NT2/D1 (cell line): ENCODE data around the gene WASF2.

Experiments used
- DNase-seq: peaks from one replicate; pipeline ENCODE4 v3.0.0-alpha.2; 2011; ENCODE audit warnings: low read depth, low spot score
- H3K27me3 ChIP-seq: 2 replicates; pipeline ENCODE4 v1.6.0; 2011; ENCODE audit warnings: mild to moderate bottlenecking; ENCODE audit not compliant: insufficient read length, insufficient read depth
- H3K36me3 ChIP-seq: 2 replicates; pipeline ENCODE4 v1.6.1; 2011; ENCODE audit warnings: mild to moderate bottlenecking, low read length, mixed read lengths; ENCODE audit not compliant: insufficient read depth, insufficient read length
- H3K4me1 ChIP-seq: 2 replicates; pipeline ENCODE4 v1.5.1; 2011; ENCODE audit not compliant: insufficient read depth, insufficient read length
- H3K4me3 ChIP-seq: 2 replicates; pipeline ENCODE4 v1.5.1; 2011; ENCODE audit warnings: low read depth; ENCODE audit not compliant: insufficient read length
- H3K9ac ChIP-seq: 2 replicates; pipeline ENCODE4 v1.6.0; 2011; ENCODE audit warnings: low read depth; ENCODE audit not compliant: insufficient read length
- H3K9me3 ChIP-seq: 2 replicates; pipeline ENCODE4 v1.5.1; 2011; ENCODE audit warnings: mild to moderate bottlenecking, low read length; ENCODE audit not compliant: insufficient read depth
- SUZ12 ChIP-seq: IDR thresholded peaks from 2 replicates; pipeline ENCODE4 v1.6.1; 2011; ENCODE audit not compliant: insufficient read length, insufficient read depth; ENCODE audit errors: extremely low read depth
- YY1 ChIP-seq: IDR thresholded peaks from 2 replicates; pipeline ENCODE4 v1.6.1; 2011; ENCODE audit not compliant: insufficient read length, insufficient read depth
- ZNF274 ChIP-seq: IDR thresholded peaks from 2 replicates; pipeline ENCODE4 v1.6.1; 2011; ENCODE audit warnings: mild to moderate bottlenecking, low read depth, low read length

Gene WASF2

GRCh38 chr1:27361044-27361402 lies 128.9 kb downstream of the WASF2 start:
- H3K36me3 ChIP-seq: peaks cover 54% of the 10 kb centered on the region
- DNase-seq: no peak
- peaks cover 20% of the 10 kb centered on the region for H3K27me3 ChIP-seq
- no peak overlapping the region for H3K9ac ChIP-seq
- H3K4me3 ChIP-seq: no peak overlapping the region
- H3K4me1 ChIP-seq: peaks cover 34% of the 10 kb centered on the region
- TF ChIP-seq ZNF274 (no peak), YY1 (no peak), SUZ12 (no peak)
- no peaks in the 10 kb centered on the region for H3K9me3 ChIP-seq

- TF ChIP-seq ZNF274 (no peak), YY1 (no peak), SUZ12 (no peak)
- peaks cover 34% of the 10 kb centered on the region for H3K4me1 ChIP-seq
- DNase-seq: no peak
- H3K36me3 ChIP-seq: peaks cover 60% of the 10 kb centered on the region
- no peak overlapping the region for H3K9ac ChIP-seq
- H3K27me3 ChIP-seq: peaks cover 20% of the 10 kb centered on the region
- no peaks in the 10 kb centered on the region for H3K9me3 ChIP-seq
- H3K4me3 ChIP-seq: no peak overlapping the region
Measured at GRCh38 chr1:27360159-27361043, 129.6 kb downstream of the WASF2 start.

- Histone ChIP-seq H3K9me3 (no peaks in the 10 kb centered on the region), H3K4me3 (no peak overlapping the region), H3K4me1 (peaks cover 28% of the 10 kb centered on the region), H3K27me3 (peaks cover 20% of the 10 kb centered on the region), H3K36me3 (peaks cover 64% of the 10 kb centered on the region), H3K9ac (no peak overlapping the region)
- TF ChIP-seq ZNF274: no peak
- no peak for TF ChIP-seq SUZ12
- TF ChIP-seq YY1: no peak
- DNase-seq: no peak
Measured at GRCh38 chr1:27359822-27360158, 130.2 kb downstream of the WASF2 start.

GRCh38 chr1:27358928-27359313 lies 131.0 kb downstream of the WASF2 start:
- DNase-seq: no peak
- no peak overlapping the region for H3K9ac ChIP-seq
- peaks cover 22% of the 10 kb centered on the region for H3K4me1 ChIP-seq
- no peaks in the 10 kb centered on the region for H3K9me3 ChIP-seq
- TF ChIP-seq ZNF274 (no peak), YY1 (no peak), SUZ12 (no peak)
- H3K36me3 ChIP-seq: peaks cover 65% of the 10 kb centered on the region
- no peak overlapping the region for H3K4me3 ChIP-seq
- H3K27me3 ChIP-seq: peaks cover 20% of the 10 kb centered on the region

- Histone ChIP-seq H3K27me3 (peaks cover 20% of the 10 kb centered on the region), H3K9me3 (no peaks in the 10 kb centered on the region), H3K9ac (peak overlapping the region; percentile 45), H3K36me3 (peaks cover 71% of the 10 kb centered on the region), H3K4me1 (peaks cover 23% of the 10 kb centered on the region), H3K4me3 (no peak overlapping the region)
- no peak for TF ChIP-seq SUZ12
- no peak for TF ChIP-seq YY1
- TF ChIP-seq ZNF274: no peak
- DNase-seq: no peak
Measured at GRCh38 chr1:27358038-27358927, 131.7 kb downstream of the WASF2 start.

- DNase-seq: no peak
- Histone ChIP-seq H3K4me3 (no peak overlapping the region), H3K9me3 (no peaks in the 10 kb centered on the region)
Measured at GRCh38 chr1:27357281-27358037, 132.5 kb downstream of the WASF2 start.

More at GRCh38 chr1:27357281-27358037, 132.5 kb downstream of the WASF2 start:
- peaks cover 20% of the 10 kb centered on the region for H3K27me3 ChIP-seq
- peaks cover 66% of the 10 kb centered on the region for H3K36me3 ChIP-seq
- peak overlapping the region; percentile 45 for H3K9ac ChIP-seq
- H3K4me1 ChIP-seq: peaks cover 21% of the 10 kb centered on the region
- TF ChIP-seq ZNF274 (no peak), YY1 (no peak), SUZ12 (no peak)
